Fibroblast of lung (primary cell): ENCODE data around the gene CCN5. TPM values are rescaled to one million over a fixed set of nuclear protein-coding genes. Genes with fewer than 3 reads are reported as not detected.

Experiments used
- DNase-seq, 2 donors: peaks; one replicate each; pipeline versions ENCODE4 v3.0.0 to v3.0.0-alpha.2; 2010; ENCODE audit warnings: low read depth in 2 of 2
- H2AFZ ChIP-seq: 2 replicates; pipeline ENCODE4 v1.5.1; 2012; ENCODE audit warnings: low read length, control low read depth, inconsistent platforms
- H3K27ac ChIP-seq: 2 replicates; pipeline ENCODE4 v1.5.1; 2011; ENCODE audit warnings: low read length, control low read depth; ENCODE audit not compliant: insufficient read depth
- H3K27me3 ChIP-seq: 2 replicates; pipeline ENCODE4 v1.5.1; 2011; ENCODE audit warnings: mild to moderate bottlenecking, low read length; ENCODE audit not compliant: control insufficient read depth, insufficient read depth
- H3K36me3 ChIP-seq: 2 replicates; pipeline ENCODE4 v1.5.1; 2011; ENCODE audit warnings: low read length; ENCODE audit not compliant: control insufficient read depth, insufficient read depth
- H3K4me1 ChIP-seq: 2 replicates; pipeline ENCODE4 v1.5.1; 2011; ENCODE audit warnings: low read length; ENCODE audit not compliant: control insufficient read depth, insufficient read depth; ENCODE audit errors: extremely low read depth
- H3K4me2 ChIP-seq: 2 replicates; pipeline ENCODE4 v1.5.1; 2011; ENCODE audit warnings: low read length, control low read depth; ENCODE audit not compliant: insufficient read depth; ENCODE audit errors: extremely low read depth
- H3K4me3 ChIP-seq, 4 experiments: fragments of 200-600 bp in 1 of 4; sonication (generic) in 1 of 4; replicated peaks in 1 of 4; 2 replicates each; pipeline ENCODE4 v1.5.1; 2011 to 2016; ENCODE audit warnings: low read length in 4 of 4, low read depth in 3 of 4, mild to moderate bottlenecking in 3 of 4, control low read depth in 2 of 4, inconsistent platforms in 1 of 4, mixed read lengths in 1 of 4; ENCODE audit not compliant: insufficient read depth in 1 of 4; ENCODE audit errors: control extremely low read depth in 1 of 4
- H3K79me2 ChIP-seq: 2 replicates; pipeline ENCODE4 v1.5.1; 2012; ENCODE audit warnings: mild to moderate bottlenecking, low read length, inconsistent platforms; ENCODE audit not compliant: control insufficient read depth, insufficient read depth
- H3K9ac ChIP-seq: 2 replicates; pipeline ENCODE4 v1.5.1; 2011; ENCODE audit warnings: mild to moderate bottlenecking, low read length, control low read depth; ENCODE audit not compliant: insufficient read depth
- H3K9me3 ChIP-seq: 2 replicates; pipeline ENCODE4 v1.5.1; 2012; ENCODE audit warnings: low read depth, low read length; ENCODE audit not compliant: control insufficient read depth, insufficient read depth
- H4K20me1 ChIP-seq: 2 replicates; pipeline ENCODE4 v1.5.1; 2011; ENCODE audit warnings: low read length; ENCODE audit not compliant: control insufficient read depth, insufficient read depth; ENCODE audit errors: extremely low read depth
- CTCF ChIP-seq, 2 donors: IDR thresholded peaks in 1 of 2; conservative IDR thresholded peaks in 1 of 2; 1 replicate in 1 of 2; 2 replicates in 1 of 2; pipeline ENCODE4 v1.5.1; 2011 to 2012; ENCODE audit warnings: low read length in 2 of 2, control low read depth in 1 of 2, inconsistent platforms in 1 of 2, low read depth in 1 of 2, mild to moderate bottlenecking in 1 of 2
- EZH2 ChIP-seq: IDR thresholded peaks from 2 replicates; pipeline ENCODE4 v1.5.1; 2012; ENCODE audit warnings: low read length, control low read depth, mild to moderate bottlenecking; ENCODE audit errors: missing control alignments
- polyA plus RNA-seq, 2 donors: library from polyadenylated mRNA; depleted of rRNA in 1 of 2; stranded (reverse) in 1 of 2; unstranded in 1 of 2; fragments of >200 nt; gene quantifications; 2 replicates each; pipeline ENCODE4 v1.2.1, GENCODE V29; 2011 to 2012; ENCODE audit warnings: missing spikeins in 1 of 2
- total RNA-seq: library from RNA; depleted of rRNA; stranded (reverse); fragments of >200 nt; gene quantifications from 2 replicates; pipeline ENCODE4 v1.2.1, GENCODE V29; 2014

Gene CCN5
- total and polyA plus RNA-seq, 2 donors (not counting 1 experiment from before 2014, with no cell fraction given) = 31.4 to 122 TPM

GRCh38 chr20:44678242-44678641 lies 36.9 kb upstream of the CCN5 start:
- no peak overlapping the region for H3K9ac ChIP-seq

GRCh38 chr20:44678990-44679611 lies 36.1 kb upstream of the CCN5 start:
- Histone ChIP-seq H3K27ac (no peak overlapping the region), H4K20me1 (no peaks in the 10 kb centered on the region), H2AFZ (no peak overlapping the region), H3K27me3 (no peaks in the 10 kb centered on the region), H3K36me3 (no peaks in the 10 kb centered on the region), H3K9me3 (no peaks in the 10 kb centered on the region), H3K79me2 (no peaks in the 10 kb centered on the region), H3K4me2 (no peak overlapping the region), H3K4me1 (no peaks in the 10 kb centered on the region), H3K4me3 (no peak overlapping the region), H3K9ac (no peak overlapping the region)
- TF ChIP-seq CTCF (conservative IDR thresholded peaks at IDR 0.05 in 1 of 2, IDR thresholded peaks at IDR 0.05 in 1 of 2; ENCODE audit: low read depth in 1 of 2, low read length in 2 of 2) (no peak), EZH2 (no peak)
- DNase-seq = no peak

More at GRCh38 chr20:44678242-44678641, 36.9 kb upstream of the CCN5 start:
- Histone ChIP-seq H3K4me3 (no peak overlapping the region), H3K4me1 (no peaks in the 10 kb centered on the region), H3K9me3 (no peaks in the 10 kb centered on the region), H2AFZ (no peak overlapping the region), H3K27me3 (no peaks in the 10 kb centered on the region), H3K4me2 (no peak overlapping the region), H3K79me2 (no peaks in the 10 kb centered on the region), H4K20me1 (no peaks in the 10 kb centered on the region), H3K27ac (no peak overlapping the region), H3K36me3 (no peaks in the 10 kb centered on the region)
- TF ChIP-seq CTCF (conservative IDR thresholded peaks at IDR 0.05 in 1 of 2, IDR thresholded peaks at IDR 0.05 in 1 of 2; ENCODE audit: low read depth in 1 of 2, low read length in 2 of 2) (no peak), EZH2 (no peak)
- no peak for DNase-seq

- Histone ChIP-seq H3K4me1 (no peaks in the 10 kb centered on the region), H3K27me3 (no peaks in the 10 kb centered on the region), H3K4me2 (no peak overlapping the region), H3K9ac (no peak overlapping the region), H3K27ac (no peak overlapping the region), H3K9me3 (no peaks in the 10 kb centered on the region), H2AFZ (no peak overlapping the region), H3K36me3 (no peaks in the 10 kb centered on the region), H4K20me1 (no peaks in the 10 kb centered on the region), H3K79me2 (no peaks in the 10 kb centered on the region), H3K4me3 (no peak overlapping the region)
- no peak for DNase-seq
- TF ChIP-seq CTCF (conservative IDR thresholded peaks at IDR 0.05 in 1 of 2, IDR thresholded peaks at IDR 0.05 in 1 of 2; ENCODE audit: low read depth in 1 of 2, low read length in 2 of 2) (no peak), EZH2 (no peak)
Measured at GRCh38 chr20:44681796-44682566, 33.2 kb upstream of the CCN5 start.
